LNCAP (cell line): Measurements from ENCODE around the gene PEMT.

Source experiments
- TF ChIP-seq, protein P1 (sequence below): fragments of 450-650 bp; IDR thresholded peaks from 2 replicates; pipeline ENCODE4 v1.5.1; 2017; ENCODE audit warnings: mild to moderate bottlenecking

The PEMT gene

DNA sequence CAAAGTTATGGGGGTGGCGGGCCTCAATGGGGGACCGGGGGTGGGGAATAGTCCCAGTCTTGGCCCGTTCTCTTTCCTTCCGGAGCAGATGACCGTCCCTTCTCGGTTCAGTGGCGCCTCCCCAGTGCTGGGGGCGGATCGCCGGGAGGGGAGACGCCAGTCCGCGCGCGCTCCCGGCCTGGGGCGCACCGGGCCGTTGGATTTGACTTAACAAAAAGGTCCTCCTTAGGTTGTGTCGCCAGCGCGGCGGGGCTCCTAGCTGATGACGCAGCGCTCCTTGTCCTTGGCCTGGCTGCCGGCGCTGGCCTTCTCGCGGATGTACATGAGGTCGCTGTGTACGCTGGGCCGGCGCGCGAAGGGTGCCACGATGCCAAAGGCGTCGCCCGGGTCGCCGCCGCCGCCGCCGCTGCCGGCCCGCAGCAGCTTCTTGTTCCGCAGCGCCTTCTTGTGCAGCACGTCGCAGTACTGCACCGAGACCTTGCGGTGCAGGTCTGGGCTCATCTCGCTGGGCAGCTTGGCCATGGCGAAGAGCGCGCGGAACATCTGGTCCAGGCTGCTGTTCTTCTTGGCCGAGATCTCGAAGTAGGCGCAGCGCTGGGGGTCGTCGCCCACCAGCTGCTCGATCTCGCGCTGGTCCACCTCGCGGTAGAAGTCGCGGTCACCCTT, 96.5 kb downstream of the PEMT start:
- TF ChIP-seq, protein P1, sequence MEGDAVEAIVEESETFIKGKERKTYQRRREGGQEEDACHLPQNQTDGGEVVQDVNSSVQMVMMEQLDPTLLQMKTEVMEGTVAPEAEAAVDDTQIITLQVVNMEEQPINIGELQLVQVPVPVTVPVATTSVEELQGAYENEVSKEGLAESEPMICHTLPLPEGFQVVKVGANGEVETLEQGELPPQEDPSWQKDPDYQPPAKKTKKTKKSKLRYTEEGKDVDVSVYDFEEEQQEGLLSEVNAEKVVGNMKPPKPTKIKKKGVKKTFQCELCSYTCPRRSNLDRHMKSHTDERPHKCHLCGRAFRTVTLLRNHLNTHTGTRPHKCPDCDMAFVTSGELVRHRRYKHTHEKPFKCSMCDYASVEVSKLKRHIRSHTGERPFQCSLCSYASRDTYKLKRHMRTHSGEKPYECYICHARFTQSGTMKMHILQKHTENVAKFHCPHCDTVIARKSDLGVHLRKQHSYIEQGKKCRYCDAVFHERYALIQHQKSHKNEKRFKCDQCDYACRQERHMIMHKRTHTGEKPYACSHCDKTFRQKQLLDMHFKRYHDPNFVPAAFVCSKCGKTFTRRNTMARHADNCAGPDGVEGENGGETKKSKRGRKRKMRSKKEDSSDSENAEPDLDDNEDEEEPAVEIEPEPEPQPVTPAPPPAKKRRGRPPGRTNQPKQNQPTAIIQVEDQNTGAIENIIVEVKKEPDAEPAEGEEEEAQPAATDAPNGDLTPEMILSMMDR: no peak

DNA sequence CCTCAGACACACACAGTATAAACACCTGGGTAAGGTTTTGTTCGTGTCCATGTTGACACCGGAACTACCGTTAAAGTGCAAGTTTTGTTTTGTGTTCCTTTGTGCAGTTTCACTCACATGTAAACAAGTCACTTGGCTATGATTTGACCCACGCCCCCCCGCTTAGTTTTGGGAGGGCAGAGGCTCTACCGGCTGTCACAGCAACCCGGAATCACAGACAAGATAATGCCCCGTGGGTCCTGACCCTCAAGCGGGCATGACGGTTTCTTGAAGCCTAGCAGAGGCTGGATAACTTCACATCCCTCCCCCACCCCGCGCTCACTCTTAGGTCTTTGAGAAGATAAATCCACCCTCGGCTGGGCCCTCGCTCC, 97.0 kb downstream of the PEMT start:
- TF ChIP-seq, protein P1: no peak

DNA sequence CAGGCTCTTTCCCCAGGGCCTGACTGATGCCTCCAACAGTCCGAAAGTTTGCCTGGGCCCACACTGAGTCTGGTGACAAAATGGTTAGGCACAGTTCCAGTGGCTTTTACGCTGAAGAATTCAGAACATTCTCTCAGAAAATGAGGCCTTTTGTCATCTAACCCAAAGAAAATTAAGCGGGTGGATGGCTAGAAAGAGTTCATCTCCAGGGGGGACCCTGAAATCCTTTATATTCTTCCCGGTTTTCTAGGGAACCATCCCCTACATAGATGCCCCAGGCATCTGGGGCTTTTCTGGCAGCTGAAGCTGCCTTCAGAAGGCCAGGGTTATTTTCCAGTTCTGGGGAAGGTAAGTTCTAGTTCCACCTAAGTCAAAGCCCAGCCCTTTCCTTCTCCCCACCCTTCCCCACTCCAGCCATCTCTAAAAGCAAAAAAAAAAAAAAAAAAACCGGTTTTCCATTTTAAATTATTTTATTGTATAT, 97.5 kb downstream of the PEMT start:
- TF ChIP-seq, protein P1: no peak

DNA sequence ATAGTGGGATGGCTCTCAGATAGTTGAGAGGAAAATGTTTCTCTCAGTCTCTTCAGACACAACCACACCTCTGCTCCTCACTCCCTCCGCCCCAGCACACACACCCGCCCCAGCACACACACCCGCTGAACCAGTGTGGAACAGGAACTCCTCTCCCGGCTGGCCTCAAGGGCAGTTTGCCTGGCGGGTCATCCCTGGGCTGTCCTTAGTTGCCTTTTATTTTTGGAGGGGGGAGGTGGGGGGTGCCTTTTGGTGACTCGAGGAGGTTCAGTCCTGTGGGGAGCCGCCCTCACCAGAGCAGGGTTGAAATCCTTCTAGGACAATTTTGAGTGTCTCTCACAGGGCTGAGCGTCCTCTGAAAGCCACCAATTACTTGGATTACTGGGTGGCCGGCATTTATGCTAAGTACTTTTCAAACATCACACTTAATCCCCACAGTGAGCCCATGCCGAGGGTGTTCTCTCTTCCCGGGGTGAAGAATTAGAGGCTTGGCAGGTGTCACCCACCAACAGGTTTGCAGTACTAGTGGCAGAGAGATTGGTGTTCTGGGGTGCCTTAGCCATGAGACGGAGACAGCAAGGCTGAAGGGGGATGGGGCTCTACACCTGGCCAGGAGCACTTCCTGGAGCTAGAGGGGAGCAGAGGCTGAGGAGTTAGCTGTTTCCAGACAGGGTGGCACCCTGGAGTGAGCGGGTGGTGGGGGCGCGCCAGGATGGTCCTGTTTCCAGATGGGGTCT, 98.1 kb downstream of the PEMT start:
- TF ChIP-seq, protein P1: no peak

DNA sequence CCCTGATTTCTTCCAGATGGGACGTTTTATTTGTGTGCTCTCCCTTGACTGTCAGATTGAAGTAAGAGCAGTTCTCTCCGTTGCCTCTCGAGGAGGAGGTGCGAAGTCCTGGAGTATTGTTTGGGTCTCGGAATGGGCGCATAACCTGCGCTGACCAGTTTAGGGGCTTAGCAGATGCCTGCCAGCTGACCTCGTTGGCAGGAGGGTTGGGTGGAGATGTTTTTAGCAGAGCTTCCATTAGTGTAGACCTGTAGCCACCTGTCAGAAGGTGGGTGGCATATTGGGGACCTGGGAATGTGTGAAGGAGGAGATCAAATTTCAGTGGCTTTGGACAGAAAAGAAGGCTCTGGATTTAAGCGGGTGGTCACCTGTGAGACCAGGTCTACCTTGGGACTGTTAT, 98.9 kb downstream of the PEMT start:
- TF ChIP-seq, protein P1: no peak

DNA sequence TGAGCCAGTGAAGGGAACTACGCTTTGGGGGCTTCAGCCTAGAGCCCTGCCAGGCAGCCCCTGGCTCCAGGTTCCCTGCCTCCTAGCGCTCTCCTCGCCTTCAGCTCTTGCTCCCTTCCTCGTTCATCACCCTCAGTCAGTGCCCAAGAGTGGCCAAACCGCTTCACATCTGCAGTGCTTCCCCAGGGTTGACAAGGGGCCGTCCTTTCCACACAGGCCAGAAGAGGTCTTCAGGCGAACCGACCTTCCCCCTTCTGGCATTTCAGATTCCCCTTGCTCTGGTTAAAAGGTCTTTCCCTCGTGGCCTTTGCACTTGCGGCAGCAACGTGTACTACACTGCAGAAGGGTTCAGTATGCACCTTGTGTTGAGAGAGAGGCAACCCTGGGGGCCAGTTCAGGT, 99.4 kb downstream of the PEMT start:
- TF ChIP-seq, protein P1: no peak

DNA sequence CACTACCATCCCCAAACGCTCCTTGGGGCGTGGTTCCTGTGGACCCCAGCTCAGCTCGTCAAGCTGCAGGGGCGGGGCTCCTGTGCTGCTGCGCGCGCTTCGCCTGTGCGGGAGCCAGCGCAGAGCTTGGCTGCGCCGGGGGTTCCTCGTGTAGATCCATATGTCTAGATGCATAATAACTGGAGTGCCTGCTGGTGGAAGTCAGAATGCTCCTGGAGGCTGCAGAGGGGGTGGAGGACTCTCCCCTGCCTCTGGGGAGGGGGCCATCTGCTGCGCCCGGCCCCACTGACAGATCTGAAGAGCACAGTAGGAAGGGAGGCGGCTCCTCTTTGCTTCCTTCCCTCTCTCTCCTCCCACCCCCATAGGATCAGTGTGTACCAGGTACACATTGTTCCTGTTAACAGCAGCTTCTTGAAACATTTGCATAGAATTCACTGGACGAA, 99.9 kb downstream of the PEMT start:
- TF ChIP-seq, protein P1: no peak
